K562 (cell line): ENCODE results near the gene CCDC117. TPM values are rescaled to one million over a fixed set of nuclear protein-coding genes. Genes with fewer than 3 reads are reported as not detected.

Experiments used
- ARID4B ChIP-seq: sonication (generic); formaldehyde crosslinking; IDR thresholded peaks from 2 replicates; pipeline ENCODE4 v1.8.0; 2022; ENCODE audit warnings: mild to moderate bottlenecking, missing genetic modification reagents
- E2F1 ChIP-seq: sonication (generic); formaldehyde crosslinking; IDR thresholded peaks from 2 replicates; pipeline ENCODE4 v1.8.1; 2023; ENCODE audit warnings: mild to moderate bottlenecking, missing genetic modification reagents, moderate library complexity
- HOXB6 ChIP-seq: fragments of 250-450 bp; sonication (Bioruptor Pico); IDR thresholded peaks from 2 replicates; pipeline ENCODE4 v1.5.1; 2022; ENCODE audit warnings: mild to moderate bottlenecking, borderline replicate concordance
- POLR2G ChIP-seq: fragments of 200-400 bp; formaldehyde crosslinking; IDR thresholded peaks from 2 replicates; pipeline ENCODE4 v1.6.1; 2017; ENCODE audit warnings: low read depth, mild to moderate bottlenecking, antibody characterized with exemption, low read length, moderate library complexity
- RBM25 ChIP-seq: fragments of 200-400 bp; formaldehyde crosslinking; IDR thresholded peaks from 2 replicates; pipeline ENCODE4 v1.6.1; 2018; ENCODE audit warnings: low read length, low read depth, moderate library complexity; ENCODE audit not compliant: severe bottlenecking
- SMAD3 ChIP-seq: fragments of 450-650 bp; formaldehyde crosslinking; conservative IDR thresholded peaks from 2 replicates; pipeline ENCODE4 v1.4.0; 2020; ENCODE audit warnings: mild to moderate bottlenecking
- YY1 ChIP-seq, 3 experiments: IDR thresholded peaks; 2 replicates each; pipeline ENCODE4 v1.6.1; 2011; ENCODE audit warnings: low read length in 2 of 3, mild to moderate bottlenecking in 2 of 3, moderate library complexity in 2 of 3, borderline replicate concordance in 1 of 3, control low read depth in 1 of 3, low read depth in 1 of 3; ENCODE audit not compliant: insufficient read depth in 3 of 3, insufficient replicate concordance in 2 of 3, control insufficient read depth in 1 of 3, insufficient read length in 1 of 3; ENCODE audit errors: extremely low read depth in 1 of 3
- ZC3H8 ChIP-seq: fragments of 450-650 bp; IDR thresholded peaks from 2 replicates; pipeline ENCODE4 v1.6.1; 2017
- ZNF253 ChIP-seq: fragments of 250-450 bp; sonication (Bioruptor Pico); conservative IDR thresholded peaks from 2 replicates; pipeline ENCODE4 v1.6.1; 2021; ENCODE audit warnings: mild to moderate bottlenecking
- ZNF592 ChIP-seq: fragments of 450-650 bp; IDR thresholded peaks from 2 replicates; pipeline ENCODE4 v1.6.1; 2017; ENCODE audit warnings: antibody characterized with exemption, mild to moderate bottlenecking
- ZNF639 ChIP-seq, 2 experiments: fragments of 200-800 bp in 1 of 2; sonication (Bioruptor generic) in 1 of 2; sonication (generic) in 1 of 2; formaldehyde crosslinking in 1 of 2; IDR thresholded peaks in 1 of 2; conservative IDR thresholded peaks in 1 of 2; 2 replicates each; pipeline versions ENCODE4 v1.5.0 to v1.6.1; 2016 to 2020; ENCODE audit warnings: missing compliant biosample characterization in 1 of 2, missing genetic modification characterization in 1 of 2, missing genetic modification reagents in 1 of 2
- polyA plus RNA-seq, 8 experiments: library from polyadenylated mRNA; depleted of rRNA in 4 of 8; stranded (reverse) in 5 of 8; unstranded in 3 of 8; fragments of >200 nt; fragmentation: Nextera tagmentation in 2 of 8; fragmentation: Illumina TruSeq in 1 of 8; extraction: Ambion mirVana in 2 of 8; extraction: Trizol in 1 of 8; gene quantifications; 2 replicates each; pipeline versions ENCODE4 v1.2.1 to v1.2.3, GENCODE V29; 2011 to 2014; ENCODE audit warnings: inconsistent platforms in 1 of 8, missing spikeins in 1 of 8
- total RNA-seq, 7 experiments: library from RNA; depleted of rRNA in 6 of 7; stranded (reverse); fragments of >200 nt in 6 of 7; fragmentation: Illumina TruSeq in 2 of 7; extraction: Trizol in 2 of 7; gene quantifications; 2 replicates each; pipeline versions ENCODE4 v1.2.1 to v1.2.3, GENCODE V29; 2011 to 2021; ENCODE audit warnings: low replicate concordance in 1 of 7

CCDC117 gene
- total and polyA plus RNA-seq, 9 of the 15 experiments (the other 6 are each of a cell fraction or from before 2014, with no cell fraction given): 5.7 to 23.3 (median 15.8) TPM

- TF ChIP-seq YY1 (IDR thresholded peaks at IDR 0.05; ENCODE audit: borderline replicate concordance in 1 of 3, control insufficient read depth in 1 of 3, extremely low read depth in 1 of 3, insufficient read depth in 3 of 3, insufficient read length in 1 of 3, insufficient replicate concordance in 2 of 3, low read depth in 1 of 3, low read length in 2 of 3) (no peak), ARID4B (no peak), ZNF639 (CRISPR knock-in tag; conservative IDR thresholded peaks at IDR 0.05 in 1 of 2, IDR thresholded peaks at IDR 0.05 in 1 of 2) (peak in 1 of 2 experiments; percentile 54; a peak in 1 of 4 replicates), POLR2G (peak; percentile 88), E2F1 (CRISPR knock-in tag) (no peak), ZNF592 (peak; percentile 23; the same call in 1 of the 2 replicates), RBM25 (peak; percentile 31), HOXB6 (no peak), SMAD3 (CRISPR knock-in tag) (no peak), ZNF253 (CRISPR knock-in tag) (no peak), ZC3H8 (no peak)
Observed at GRCh38 chr22:28772633-28773460, at the start of gene CCDC117 (continued).
